ENCODE data around the gene OSBPL9. TPM values are rescaled to one million over a fixed set of nuclear protein-coding genes. Genes with fewer than 3 reads are reported as not detected.

The OSBPL9 gene
- total RNA-seq, 1 experiment from 2014 or later, result 52.6 TPM

DNA sequence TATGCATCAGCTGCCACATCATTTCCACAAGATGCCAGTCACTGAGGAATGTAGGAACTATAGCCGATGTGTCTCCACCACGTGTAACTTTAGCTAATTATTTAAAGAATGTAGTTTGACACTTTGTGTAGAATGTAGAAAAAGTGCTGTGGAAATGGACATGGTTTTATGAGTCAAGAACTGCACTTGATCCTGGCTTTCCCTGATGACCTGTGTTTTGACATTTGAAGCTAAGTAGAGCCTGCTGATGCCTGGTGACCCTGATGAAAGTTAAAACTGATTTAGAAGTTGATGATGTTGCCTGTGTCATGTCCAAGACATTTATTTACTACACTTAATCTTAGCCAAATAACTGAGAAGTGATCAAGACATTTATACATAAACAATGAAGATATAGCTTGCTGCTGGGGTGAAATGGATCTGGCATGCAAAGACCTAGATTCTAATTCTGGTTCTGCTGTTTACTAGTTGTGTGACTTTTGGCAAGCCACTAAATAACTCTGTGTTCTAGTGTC is 4.4 kb upstream of the OSBPL9 start:
- Histone ChIP-seq H3K4me3 (replicated peaks in 1 of 2; ENCODE audit: low read depth in 1 of 2, low read length in 2 of 2) (no peak overlapping the region), H3K36me3 (ENCODE audit: control insufficient read depth in 1 of 2, insufficient read depth in 2 of 2, low read length in 2 of 2) (no peaks in the 10 kb centered on the region), H3K9me3 (ENCODE audit: control insufficient read depth in 1 of 2, insufficient read depth in 1 of 2, low read depth in 1 of 2, low read length in 2 of 2) (no peaks in the 10 kb centered on the region), H3K79me2 (ENCODE audit: insufficient read depth, low read length) (peaks cover 5% of the 10 kb centered on the region), H3K4me2 (ENCODE audit: low read length) (no peak overlapping the region), H4K20me1 (ENCODE audit: insufficient read depth) (no peaks in the 10 kb centered on the region), H3K9ac (ENCODE audit: low read length) (no peak overlapping the region), H3K27ac (ENCODE audit: low read depth, low read length) (no peak overlapping the region), H3K9me2 (ENCODE audit: insufficient read depth) (no peaks in the 10 kb centered on the region), H3K4me1 (ENCODE audit: control insufficient read depth in 1 of 2, insufficient read depth in 2 of 2, low read length in 2 of 2) (peaks cover 3 to 9% of the 10 kb centered on the region in 2 experiments; a peak in 3 of 4 replicates), H2AFZ (ENCODE audit: low read depth, low read length, poor library complexity, severe bottlenecking) (peak overlapping the region; percentile 34), H3K27me3 (ENCODE audit: insufficient read depth, low read length) (no peaks in the 10 kb centered on the region)
- TF ChIP-seq ELF1 (IDR thresholded peaks at IDR 0.05; ENCODE audit: borderline replicate concordance, low read depth), result no peak
- no peak for TF ChIP-seq EZH2 (IDR thresholded peaks at IDR 0.05)
- no peak for TF ChIP-seq CBX3 (IDR thresholded peaks at IDR 0.05; ENCODE audit: low read depth)
- TF ChIP-seq YY1 (IDR thresholded peaks at IDR 0.05; ENCODE audit: extremely low read depth, insufficient replicate concordance, low read depth, low read length), result no peak
- TF ChIP-seq EZH2phosphoT487 (IDR thresholded peaks at IDR 0.05; ENCODE audit: borderline replicate concordance), result no peak
- TF ChIP-seq, protein P1, sequence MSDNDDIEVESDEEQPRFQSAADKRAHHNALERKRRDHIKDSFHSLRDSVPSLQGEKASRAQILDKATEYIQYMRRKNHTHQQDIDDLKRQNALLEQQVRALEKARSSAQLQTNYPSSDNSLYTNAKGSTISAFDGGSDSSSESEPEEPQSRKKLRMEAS (IDR thresholded peaks at IDR 0.05), result no peak
- TF ChIP-seq ZFX (IDR thresholded peaks at IDR 0.05), result no peak
- ATAC-seq, result no peak
- intact Hi-C loops (cut with micrococcal nuclease), result no loop called here
- ChIA-PET RAD21 (ENCODE audit: low non-redundant PET in 1 of 2, low total read pairs in 2 of 2, uncharacterized antibody in 2 of 2, unreplicated experiment in 2 of 2) (no interaction called here), CTCF (no interaction called here), POLR2A (no interaction called here)
- no peak for DNase-seq (ENCODE audit: low read depth, low spot score)
- no TSS peak for BruUV-seq (replicated peaks)

DNA sequence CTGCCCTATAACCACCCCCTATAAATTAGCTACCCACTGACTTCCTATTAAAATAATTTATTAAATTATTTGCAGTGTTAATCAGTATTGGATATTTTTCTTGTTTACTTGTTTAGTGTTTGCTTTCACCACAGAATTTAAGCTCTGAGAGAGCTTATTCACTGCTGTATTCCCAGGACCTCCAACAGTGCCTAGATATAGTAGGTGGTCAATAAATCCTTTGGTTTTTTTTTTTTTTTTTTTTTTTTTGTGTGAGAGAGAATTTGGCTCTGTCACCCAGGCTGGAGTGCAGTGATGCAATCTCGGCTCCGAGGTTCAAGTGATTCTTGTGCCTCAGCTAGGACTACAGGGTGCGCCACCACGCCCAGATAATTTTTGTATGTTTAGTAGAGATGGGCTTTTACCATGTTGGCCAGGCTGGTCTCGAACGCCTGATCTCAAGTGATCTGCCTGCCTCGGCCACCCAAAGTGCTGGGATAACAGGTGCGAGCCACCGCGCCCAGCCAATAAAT is 1.1 kb upstream of the OSBPL9 start:
- 0 out of 2 replicates have a peak overlapping the region, but pooled peaks have one; percentile 7 for H3K9ac ChIP-seq (ENCODE audit: low read length)
- H3K4me2 ChIP-seq (ENCODE audit: low read length), result no peak overlapping the region
- intact Hi-C loops (cut with micrococcal nuclease), result loop anchor here (2.0 kb wide), 1 partner anchor 47 kb away; no protein-coding TSS in a partner anchor
- no peaks in the 10 kb centered on the region for H3K27me3 ChIP-seq (ENCODE audit: insufficient read depth, low read length)
- H3K79me2 ChIP-seq (ENCODE audit: insufficient read depth, low read length), result peaks cover 34% of the 10 kb centered on the region
- H4K20me1 ChIP-seq (ENCODE audit: insufficient read depth), result no peaks in the 10 kb centered on the region
- peaks cover 8 to 35% of the 10 kb centered on the region in 2 experiments for H3K4me1 ChIP-seq (ENCODE audit: control insufficient read depth in 1 of 2, insufficient read depth in 2 of 2, low read length in 2 of 2)
- ATAC-seq (no peak), DNase-seq (ENCODE audit: low read depth, low spot score) (no peak)
- no peaks in the 10 kb centered on the region for H3K9me2 ChIP-seq (ENCODE audit: insufficient read depth)
- H3K27ac ChIP-seq (ENCODE audit: low read depth, low read length), result no peak overlapping the region
- H2AFZ ChIP-seq (ENCODE audit: low read depth, low read length, poor library complexity, severe bottlenecking), result no peak overlapping the region
- RAD21 ChIA-PET (ENCODE audit: low non-redundant PET in 1 of 2, low total read pairs in 2 of 2, uncharacterized antibody in 2 of 2, unreplicated experiment in 2 of 2), result no interaction called here
- POLR2A ChIA-PET, result no interaction called here
- H3K4me3 ChIP-seq (replicated peaks in 1 of 2; ENCODE audit: low read depth in 1 of 2, low read length in 2 of 2), result no peak overlapping the region
- no peaks in the 10 kb centered on the region for H3K9me3 ChIP-seq (ENCODE audit: control insufficient read depth in 1 of 2, insufficient read depth in 1 of 2, low read depth in 1 of 2, low read length in 2 of 2)
- CTCF ChIA-PET, result no interaction called here
- no TSS peak for BruUV-seq (replicated peaks)
- TF ChIP-seq ZNF274 (IDR thresholded peaks at IDR 0.05; ENCODE audit: low read depth, low read length) (no peak), CBX3 (IDR thresholded peaks at IDR 0.05; ENCODE audit: low read depth) (no peak), SP1 (IDR thresholded peaks at IDR 0.05; ENCODE audit: low read depth) (no peak)
- TF ChIP-seq, protein P2, sequence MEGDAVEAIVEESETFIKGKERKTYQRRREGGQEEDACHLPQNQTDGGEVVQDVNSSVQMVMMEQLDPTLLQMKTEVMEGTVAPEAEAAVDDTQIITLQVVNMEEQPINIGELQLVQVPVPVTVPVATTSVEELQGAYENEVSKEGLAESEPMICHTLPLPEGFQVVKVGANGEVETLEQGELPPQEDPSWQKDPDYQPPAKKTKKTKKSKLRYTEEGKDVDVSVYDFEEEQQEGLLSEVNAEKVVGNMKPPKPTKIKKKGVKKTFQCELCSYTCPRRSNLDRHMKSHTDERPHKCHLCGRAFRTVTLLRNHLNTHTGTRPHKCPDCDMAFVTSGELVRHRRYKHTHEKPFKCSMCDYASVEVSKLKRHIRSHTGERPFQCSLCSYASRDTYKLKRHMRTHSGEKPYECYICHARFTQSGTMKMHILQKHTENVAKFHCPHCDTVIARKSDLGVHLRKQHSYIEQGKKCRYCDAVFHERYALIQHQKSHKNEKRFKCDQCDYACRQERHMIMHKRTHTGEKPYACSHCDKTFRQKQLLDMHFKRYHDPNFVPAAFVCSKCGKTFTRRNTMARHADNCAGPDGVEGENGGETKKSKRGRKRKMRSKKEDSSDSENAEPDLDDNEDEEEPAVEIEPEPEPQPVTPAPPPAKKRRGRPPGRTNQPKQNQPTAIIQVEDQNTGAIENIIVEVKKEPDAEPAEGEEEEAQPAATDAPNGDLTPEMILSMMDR (IDR thresholded peaks at IDR 0.05 in 2 of 3, conservative IDR thresholded peaks at IDR 0.05 in 1 of 3; ENCODE audit: borderline replicate concordance in 1 of 3, insufficient read depth in 1 of 3, low read depth in 2 of 3, low read length in 2 of 3), result no peak
- H3K36me3 ChIP-seq (ENCODE audit: control insufficient read depth in 1 of 2, insufficient read depth in 2 of 2, low read length in 2 of 2), result no peaks in the 10 kb centered on the region
